Activated CD8-positive, alpha-beta memory T cell treated with anti-CD3 and anti-CD28 coated beads for 36 hours (primary cell): ENCODE measurements around the gene MTERF4. TPM values are rescaled to one million over a fixed set of nuclear protein-coding genes. Genes with fewer than 3 reads are reported as not detected.

Source experiments
- CTCF ChIA-PET: fragments of 350-600 bp; sonication (Branson Sonifier 250); formaldehyde crosslinking; loops from one replicate; lab custom pipeline; 2021; ENCODE audit warnings: antibody characterized with exemption; lab: Charles Lee
- POLR2A ChIA-PET: fragments of 350-600 bp; sonication (Branson Sonifier 250); formaldehyde crosslinking; loops from one replicate; lab custom pipeline; 2021; ENCODE audit warnings: antibody characterized with exemption; lab: Charles Lee
- total RNA-seq, 2 experiments: library from RNA; stranded (reverse); gene quantifications; one replicate each; pipeline ENCODE4 v1.2.3, GENCODE V29; 2021

MTERF4 gene
- total RNA-seq, 2 experiments from 2014 or later = 41.3 to 41.4 TPM

DNA sequence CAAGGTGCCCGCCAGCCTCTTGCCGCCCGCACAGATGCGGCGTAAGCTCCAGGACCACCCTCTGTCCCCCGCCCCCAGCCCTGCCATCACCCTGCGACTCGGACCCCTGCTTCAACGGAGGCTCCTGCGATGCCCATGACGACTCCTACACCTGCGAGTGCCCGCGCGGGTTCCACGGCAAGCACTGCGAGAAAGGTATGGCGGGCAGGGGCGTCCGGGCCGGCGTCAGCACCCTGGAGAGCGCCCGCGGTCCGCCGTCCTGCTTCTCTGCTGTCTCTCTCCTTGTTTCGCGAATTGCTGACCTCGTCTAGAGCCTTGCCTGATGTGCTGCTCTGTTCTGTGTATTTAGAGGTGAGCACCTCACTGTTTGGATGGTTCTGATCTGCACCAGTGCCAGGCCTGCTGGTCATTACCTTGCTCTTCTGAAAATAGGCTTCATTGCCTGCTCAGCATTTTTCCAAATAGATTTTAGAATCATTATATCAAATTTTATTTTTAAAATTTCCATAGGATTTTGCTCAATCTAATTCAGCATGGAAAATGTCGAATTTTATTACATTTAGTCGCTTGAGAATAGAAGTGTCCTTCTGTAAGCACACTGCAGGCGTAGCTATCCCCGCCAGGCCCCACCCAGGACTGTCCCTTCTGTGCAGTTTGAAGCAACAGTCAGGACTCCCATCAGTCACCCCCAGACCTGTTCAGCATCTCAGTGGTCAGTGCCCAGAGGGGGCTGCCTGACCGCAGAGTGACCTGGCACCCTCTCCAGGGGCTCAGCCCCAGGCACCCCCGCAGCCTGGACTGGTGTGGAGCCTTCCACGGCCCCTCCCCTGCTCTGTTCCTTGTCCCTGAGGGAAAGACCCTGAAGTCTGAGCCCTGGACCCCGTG, 52.1 kb downstream of the MTERF4 start:
- CTCF ChIA-PET = no interaction called here
- POLR2A ChIA-PET = no interaction called here

DNA sequence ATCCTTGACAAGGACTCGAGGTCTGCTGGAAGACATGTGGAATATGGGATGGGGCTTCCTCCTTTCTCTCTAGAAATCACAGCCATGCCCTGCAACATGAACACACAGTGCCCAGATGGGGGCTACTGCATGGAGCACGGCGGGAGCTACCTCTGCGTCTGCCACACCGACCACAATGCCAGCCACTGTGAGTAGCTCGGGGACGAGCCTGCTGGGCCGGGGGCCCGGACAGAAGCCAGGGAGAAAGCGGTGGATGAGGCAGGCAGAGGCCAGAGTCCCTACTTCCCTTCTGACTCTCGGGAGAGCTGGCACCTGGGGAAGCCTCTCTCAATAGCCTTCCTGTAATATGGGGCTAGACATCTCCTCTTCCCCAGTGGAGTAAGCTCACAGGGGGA, 53.1 kb downstream of the MTERF4 start:
- POLR2A ChIA-PET = no interaction called here
- CTCF ChIA-PET = no interaction called here

DNA sequence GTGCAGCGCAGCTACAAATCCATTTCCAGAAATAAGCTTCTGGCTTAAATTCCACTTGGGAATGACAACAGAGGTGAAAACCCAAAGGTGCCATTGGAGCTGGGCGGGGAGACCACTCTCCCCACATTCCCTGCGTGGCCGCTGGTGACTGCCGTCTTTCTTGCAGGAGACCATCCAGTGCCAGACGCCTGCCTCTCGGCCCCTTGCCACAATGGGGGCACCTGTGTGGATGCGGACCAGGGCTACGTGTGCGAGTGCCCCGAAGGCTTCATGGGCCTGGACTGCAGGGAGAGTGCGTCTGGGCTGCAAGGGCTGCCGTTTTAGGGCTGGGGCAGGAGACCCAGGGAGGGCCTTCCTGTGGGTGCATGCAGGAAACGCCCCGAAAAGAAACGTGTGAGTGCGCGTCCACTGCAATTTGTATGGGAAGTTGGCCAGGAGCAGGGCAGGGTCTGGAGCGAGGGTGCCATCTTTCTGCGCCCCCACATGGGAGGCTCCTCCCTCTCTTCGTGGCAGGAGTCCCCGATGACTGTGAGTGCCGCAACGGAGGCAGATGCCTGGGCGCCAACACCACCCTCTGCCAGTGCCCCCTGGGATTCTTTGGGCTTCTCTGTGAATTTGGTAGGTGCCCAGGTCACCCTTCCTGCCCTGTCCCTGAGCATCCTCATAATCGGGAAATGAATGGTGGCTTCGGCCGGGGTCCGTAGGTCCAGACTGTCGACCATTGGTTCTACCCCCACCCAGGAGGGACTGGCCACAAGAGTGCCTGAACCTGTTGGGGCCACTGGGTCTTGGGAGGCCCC, 53.7 kb downstream of the MTERF4 start:
- ChIA-PET CTCF (no interaction called here), POLR2A (no interaction called here)

DNA sequence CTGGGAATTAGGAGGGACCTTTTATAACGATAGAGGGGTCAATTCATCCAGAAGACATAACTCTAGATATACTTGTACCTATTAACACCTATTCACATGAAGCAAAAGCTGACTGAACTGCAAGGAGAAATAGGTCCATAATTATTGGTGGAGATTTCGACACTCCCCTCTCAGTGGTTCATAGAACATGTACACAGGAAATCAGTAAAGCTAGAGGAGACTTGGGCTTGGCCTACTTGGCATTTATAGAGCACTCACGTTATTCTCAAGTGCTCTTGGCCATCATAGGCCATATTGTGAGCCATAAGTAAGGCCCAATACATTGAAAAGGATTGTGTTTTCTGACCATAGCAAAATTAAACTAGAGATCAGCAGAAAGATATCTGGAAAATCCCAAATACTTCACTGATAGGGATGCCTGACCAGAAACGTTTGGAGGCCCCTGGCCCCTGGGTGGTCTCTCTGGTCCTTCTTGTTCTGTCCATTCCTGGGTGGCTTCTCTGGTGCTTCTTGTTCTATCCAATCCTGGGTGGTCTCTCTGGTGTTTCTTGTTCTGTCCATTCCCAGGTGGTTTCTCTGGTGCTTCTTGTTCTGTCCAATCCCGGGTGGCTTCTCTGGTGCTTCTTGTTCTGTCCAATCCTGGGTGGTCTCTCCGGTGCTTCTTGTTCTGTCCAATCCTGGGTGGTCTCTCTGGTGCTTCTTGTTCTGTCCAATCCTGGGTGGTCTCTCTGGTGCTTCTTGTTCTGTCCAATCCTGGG, 54.7 kb downstream of the MTERF4 start:
- ChIA-PET POLR2A (interaction anchor here (0.7 kb wide), 1 partner anchor 10 kb away, joined by 7 read pairs; no protein-coding TSS in a partner anchor), CTCF (no interaction called here)

Other genes starting within 250 kb of the MTERF4 start
- gene AGXT, start 233.5 kb downstream of the MTERF4 start, total RNA-seq = not detected
- gene MAB21L4, start 206.1 kb downstream of the MTERF4 start, total RNA-seq = not detected
- not detected for gene CROCC2, start 196.0 kb downstream of the MTERF4 start, total RNA-seq
- under 1 TPM; 0.53 to 0.63 TPM for gene SNED1, start 103.7 kb downstream of the MTERF4 start, total RNA-seq
- 10 to 100 TPM; 73.6 to 73.8 TPM for gene PASK, start 47.2 kb upstream of the MTERF4 start, total RNA-seq
- 10 to 100 TPM; 90.2 to 92.0 TPM for gene PPP1R7, start 48.2 kb upstream of the MTERF4 start, total RNA-seq
- gene ANO7, start 86.4 kb upstream of the MTERF4 start, total RNA-seq = 1 to 10 TPM; 3.1 to 4.0 TPM
- 100 to 1,000 TPM; 293 to 310 TPM for gene HDLBP, start 213.4 kb upstream of the MTERF4 start, total RNA-seq
- gene SEPTIN2, start 213.6 kb upstream of the MTERF4 start, total RNA-seq = 100 to 1,000 TPM; 276 to 296 TPM